Thyroid gland (tissue), 4 donors: ENCODE data around the gene NLK.

Source experiments
- CTCF ChIP-seq, 6 experiments: fragments of 200-600 bp in 3 of 6; fragments of 450-650 bp in 3 of 6; sonication (generic) in 3 of 6; IDR thresholded peaks; one replicate each; pipeline ENCODE4 v1.5.1; 2016 to 2019; ENCODE audit warnings: antibody characterized with exemption in 6 of 6, mild to moderate bottlenecking in 2 of 6, inconsistent platforms in 1 of 6, moderate library complexity in 1 of 6
- POLR2A ChIP-seq, 2 donors: fragments of 450-650 bp; IDR thresholded peaks; one replicate each; pipeline ENCODE4 v1.6.1; 2017; ENCODE audit warnings: antibody characterized with exemption in 2 of 2, mild to moderate bottlenecking in 2 of 2, moderate library complexity in 1 of 2

DNA sequence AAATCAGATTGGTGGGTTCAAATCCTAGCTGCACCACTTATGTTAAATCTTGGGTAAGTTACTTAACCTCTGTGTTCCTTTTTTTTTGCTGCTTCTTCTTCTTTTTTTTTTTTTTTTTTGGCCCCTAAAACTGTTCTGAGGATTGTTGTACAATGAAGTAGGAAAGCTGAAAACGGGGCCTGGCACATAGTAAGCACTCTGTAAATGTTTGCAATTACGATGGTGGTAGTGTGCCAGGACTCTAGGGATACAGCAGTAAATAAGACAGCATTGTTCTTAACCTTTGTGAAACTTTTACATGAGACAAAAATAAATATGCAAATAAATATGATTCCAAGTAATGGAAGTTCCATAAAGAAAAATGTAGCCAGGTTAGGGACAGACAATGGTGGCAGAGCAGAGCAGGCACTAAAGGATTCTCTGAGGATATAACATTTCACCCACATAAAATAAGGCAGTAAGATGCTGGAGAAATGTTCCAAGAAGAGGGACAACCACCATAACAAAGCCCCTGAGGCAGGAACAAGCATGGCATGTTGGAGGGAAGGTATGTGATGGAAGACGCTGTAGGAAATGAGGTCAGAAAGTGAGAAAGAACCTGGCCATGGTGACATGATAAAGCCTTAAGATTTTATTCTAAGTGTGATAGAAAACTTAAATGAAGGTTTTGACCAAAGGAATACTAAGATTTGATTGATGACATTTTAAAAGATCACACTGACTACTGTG is 127.3 kb downstream of the NLK start:
- no peak for TF ChIP-seq CTCF (IDR thresholded peaks at IDR 0.05)
- no peak for TF ChIP-seq POLR2A (IDR thresholded peaks at IDR 0.05)
